HG02943 (cell line): ENCODE measurements around the gene NUDCD3.

Experiments
- ATAC-seq: cut with Tn5 transposase; IDR thresholded peaks from one replicate; pipeline ENCODE4 v1.9.1; 2021; ENCODE audit warnings: mild to moderate bottlenecking, low read depth, moderate library complexity; ENCODE audit not compliant: unreplicated experiment

The NUDCD3 gene

DNA sequence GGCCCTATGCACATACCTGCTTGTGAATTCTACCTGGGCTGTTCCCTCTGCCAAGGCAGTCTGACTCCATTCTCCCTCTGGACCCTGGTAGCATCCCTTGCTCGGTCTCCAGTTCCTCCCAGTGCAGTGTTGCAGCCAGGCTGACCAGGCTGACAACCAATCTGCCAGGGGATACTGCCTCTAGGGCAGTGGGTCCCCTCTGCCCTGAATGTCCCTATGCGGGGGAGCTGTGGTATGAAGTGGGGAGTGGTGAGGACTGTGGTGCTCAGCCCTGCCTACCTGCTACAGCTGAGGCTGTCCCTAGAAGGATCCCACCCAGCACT is 117.1 kb downstream of the NUDCD3 start:
- ATAC-seq: no peak

DNA sequence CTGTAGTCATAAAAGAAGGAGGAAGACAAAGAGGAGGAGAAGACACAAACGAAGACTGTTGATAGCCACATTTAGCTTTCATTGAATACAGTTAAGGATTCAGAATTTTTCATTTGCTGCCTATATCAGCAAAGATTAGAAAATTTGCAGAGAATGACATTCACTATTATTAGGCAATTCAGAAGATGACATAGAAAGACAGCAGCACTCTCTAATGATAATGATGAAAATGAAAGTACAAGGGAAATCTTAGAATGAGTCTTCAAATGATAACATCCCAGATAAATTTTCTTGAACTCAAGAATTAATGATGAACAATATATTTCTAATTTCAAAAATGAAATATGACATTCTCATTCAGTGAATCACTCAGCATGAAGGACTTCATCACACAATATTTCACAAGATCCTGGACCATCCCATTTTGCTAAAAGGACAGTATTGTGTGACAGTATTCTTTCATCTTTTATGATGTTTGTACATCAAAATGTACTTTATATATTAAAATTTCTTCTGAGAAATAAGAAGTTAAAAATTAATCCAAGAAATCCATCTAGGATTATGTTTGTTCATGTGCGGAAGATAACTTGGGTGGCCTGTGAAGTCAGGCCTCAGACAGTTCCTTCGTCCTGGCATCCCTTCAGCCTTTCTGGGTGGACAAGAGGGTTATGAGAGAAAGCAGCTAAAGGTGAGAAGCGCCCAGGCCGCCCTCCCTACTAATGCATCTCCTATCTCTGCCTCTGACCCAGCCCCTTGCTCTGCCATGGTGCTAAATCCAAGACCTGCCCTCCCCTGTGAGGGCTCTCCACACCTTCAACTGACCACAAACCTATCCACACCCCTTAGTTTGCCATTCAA is 117.7 kb downstream of the NUDCD3 start:
- ATAC-seq: no peak

- ATAC-seq: no peak
These were observed 121.6 kb downstream of the NUDCD3 start for GRCh38 chr7:44368885-44369284.

DNA sequence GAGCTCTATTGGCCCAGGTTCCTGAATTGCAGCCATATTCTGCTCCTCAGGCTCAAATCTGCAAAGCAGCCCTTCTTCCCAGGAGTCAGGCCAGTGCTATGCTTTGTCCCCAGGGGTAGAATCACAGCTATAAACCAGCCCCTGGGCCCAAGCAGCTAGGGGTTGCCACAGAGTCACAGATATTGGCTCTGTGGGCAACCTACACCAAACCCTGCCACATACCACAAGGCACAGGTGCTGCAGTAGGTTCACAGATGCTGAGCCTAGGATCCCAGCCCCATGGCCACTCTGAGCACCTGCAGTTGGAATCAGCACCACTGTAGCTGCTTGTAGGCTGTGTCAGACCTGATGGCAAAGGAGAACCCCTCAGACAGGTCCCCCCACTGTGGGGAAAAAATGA is 122.0 kb downstream of the NUDCD3 start:
- no peak for ATAC-seq

- ATAC-seq: no peak
These were observed 122.9 kb downstream of the NUDCD3 start for GRCh38 chr7:44367475-44368043.

DNA sequence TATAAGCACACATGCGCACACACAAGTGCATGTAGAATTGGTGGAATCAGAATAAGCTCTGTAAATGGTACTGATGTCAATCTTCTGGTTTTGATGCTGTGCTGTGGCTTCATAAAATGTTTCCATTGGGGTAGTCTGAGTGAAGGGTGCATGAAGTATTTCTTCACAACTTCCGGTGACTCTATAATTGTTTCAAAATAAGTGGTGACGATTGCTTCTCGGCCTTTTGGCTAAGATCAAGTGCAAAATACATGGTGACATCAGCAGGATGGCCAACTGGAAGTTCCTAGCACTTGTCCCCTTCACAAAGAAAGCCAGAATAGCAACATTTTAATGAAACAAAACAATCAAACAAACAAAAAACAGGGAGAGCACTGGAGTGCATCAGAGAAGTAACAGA is 123.5 kb downstream of the NUDCD3 start:
- ATAC-seq: no peak

DNA sequence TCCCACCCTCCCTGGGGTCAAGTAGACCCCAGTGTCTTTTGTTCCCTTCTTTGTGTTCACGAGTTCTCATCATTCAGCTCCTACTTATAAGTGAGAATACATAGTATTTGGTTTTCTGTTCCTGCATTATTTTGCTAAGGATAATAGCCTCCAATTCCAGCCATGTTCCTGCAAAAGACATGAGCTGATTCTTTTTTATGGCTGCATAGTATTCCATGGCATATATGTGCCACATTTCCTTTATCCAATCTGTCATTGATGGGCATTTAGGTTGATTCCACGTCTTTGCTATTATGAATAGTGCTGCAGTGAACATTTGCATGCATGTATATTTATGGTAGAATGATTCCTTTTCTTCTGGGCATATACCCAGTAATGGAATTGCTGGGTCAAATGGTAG is 136.8 kb downstream of the NUDCD3 start:
- no peak for ATAC-seq

DNA sequence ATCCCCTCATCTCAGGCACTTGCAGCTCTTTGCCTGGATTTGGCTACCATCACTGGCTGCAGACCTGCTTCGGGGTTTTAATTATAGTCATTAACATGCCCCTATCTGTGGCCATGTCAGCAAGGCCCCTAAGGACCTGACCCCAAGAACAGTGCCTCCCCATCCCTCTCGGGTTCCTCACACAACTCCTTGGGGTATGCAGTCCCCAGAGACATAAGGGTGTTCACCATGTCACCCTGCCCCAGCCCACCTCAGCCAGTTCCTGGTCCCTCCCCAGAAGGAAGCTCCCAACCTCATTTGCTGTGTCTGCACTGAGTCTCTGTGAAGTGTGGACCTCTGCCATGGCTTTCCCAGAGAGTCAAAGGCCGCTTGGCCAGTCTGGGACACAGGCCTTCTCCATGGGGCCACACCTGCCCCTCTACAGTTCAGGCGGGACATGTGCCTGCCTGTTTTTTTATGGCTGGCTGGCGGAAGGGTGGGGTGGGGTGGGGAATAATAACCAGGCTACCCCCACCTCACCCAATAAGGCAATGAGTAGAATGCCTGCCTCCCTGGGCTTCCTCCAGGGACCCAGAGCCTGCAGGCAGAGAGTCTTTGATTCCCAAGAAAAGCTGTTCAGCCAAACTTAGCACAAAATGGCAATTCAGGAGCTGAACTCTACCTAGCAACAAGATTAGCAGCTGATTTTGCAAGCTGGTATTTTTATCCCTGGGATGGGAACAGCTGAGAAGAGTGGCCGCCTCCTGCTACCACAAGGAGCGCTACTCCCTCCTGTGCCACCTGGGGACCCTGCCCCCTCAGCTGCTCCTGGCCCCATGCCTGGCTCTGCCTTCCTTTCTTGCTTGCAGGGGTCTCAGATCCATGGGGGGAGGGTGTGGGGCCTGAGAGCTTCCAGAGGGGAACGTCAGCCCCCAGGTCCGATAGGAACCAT is 141.3 kb downstream of the NUDCD3 start:
- ATAC-seq: no peak

DNA sequence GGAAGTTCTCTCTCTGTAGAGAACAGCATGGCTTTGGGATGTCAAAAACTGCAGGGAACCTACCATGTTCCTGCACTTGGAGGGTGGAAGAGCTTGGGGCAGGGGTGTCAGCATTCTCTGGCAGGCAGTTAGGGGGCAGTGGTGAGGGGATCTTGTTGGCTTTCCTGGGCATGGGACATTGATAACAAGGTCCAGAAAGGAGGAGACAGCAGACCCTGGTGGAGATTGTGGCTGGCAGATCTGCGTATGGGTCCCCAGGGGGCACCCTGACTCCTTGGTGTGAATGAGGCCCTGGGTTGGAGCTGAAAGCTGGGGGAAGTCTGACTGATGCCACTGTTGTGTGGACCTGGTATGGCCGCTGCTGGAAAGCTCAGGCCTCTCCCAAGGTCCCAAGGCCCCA is 142.2 kb downstream of the NUDCD3 start:
- ATAC-seq: no peak

GRCh38 chr7:44347546-44348114 is 142.8 kb downstream of the NUDCD3 start:
- ATAC-seq: no peak

DNA sequence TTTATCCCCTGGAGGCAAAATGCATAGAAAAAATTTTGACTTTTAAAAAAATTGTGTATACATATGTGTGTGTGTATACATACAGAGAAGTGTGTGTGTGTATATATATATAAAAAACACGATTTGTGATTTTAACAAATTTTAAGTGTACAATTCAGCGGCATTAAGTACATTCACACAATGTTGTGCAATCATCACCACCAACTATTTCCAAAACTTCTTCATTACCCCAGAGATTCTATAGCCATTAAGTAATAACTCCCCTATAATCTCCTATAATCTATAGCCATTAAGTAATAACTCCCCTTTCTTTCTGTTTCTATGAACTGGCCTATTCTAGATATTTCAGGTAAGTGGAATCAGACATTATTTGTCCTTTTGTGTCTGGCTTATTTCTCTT is 144.4 kb downstream of the NUDCD3 start:
- ATAC-seq: no peak

DNA sequence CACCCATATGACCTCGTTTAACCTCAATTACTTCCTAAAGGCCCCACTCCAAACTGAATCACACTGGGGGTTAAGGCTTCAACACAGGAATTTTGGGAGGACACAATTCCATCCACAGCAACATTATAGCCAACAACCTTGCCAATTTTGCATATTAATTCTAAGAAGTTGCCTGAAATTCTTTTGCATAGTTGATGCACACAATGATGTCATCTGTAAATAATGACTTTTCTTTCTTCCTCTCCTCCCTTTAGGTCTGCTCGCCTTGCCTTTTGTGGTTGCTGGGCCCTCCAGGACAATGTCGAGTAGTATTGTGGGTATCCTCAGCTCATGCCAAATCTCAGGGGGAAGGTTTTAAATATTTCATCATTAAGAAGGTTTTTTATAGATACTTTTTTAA is 149.1 kb downstream of the NUDCD3 start:
- no peak for ATAC-seq

DNA sequence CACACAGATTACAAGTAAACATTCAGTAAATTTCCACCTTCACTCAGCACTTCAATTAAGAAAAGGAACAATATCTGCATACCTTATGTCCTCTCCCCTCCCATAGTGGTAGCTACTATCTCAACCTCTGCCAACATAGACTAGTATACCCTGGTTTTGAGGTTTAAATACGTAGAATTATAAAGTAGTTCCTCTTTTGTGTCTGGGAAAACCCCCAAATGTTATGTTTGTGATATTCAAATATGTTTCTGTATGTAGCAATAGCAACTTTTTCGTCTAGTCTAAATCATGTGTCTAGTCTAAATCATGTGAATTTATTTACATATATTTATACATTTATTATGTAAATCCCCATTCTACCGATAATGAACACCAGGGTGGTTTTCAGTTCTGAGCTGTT is 151.9 kb downstream of the NUDCD3 start:
- ATAC-seq: no peak

DNA sequence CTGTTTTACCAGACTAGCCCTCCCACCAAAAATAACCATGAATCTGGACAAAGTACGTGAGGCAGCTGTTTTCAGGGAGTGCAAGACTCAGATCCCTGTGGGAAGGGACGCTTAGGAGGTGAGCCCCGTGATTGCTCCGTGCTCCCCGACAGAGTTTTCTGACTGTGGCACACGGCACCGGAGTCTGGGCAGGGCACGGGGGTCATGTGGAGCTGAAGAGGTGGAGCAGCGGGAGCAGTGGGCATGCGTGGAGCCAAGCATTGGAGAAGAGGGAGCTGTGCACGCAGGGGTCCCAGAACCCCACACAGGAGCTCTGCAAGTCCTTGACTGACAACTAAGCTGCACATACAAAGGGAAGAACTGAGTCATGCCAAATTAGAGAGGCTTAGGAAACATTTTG is 154.0 kb downstream of the NUDCD3 start:
- no peak for ATAC-seq

GRCh38 chr7:44335184-44335583 is 155.3 kb downstream of the NUDCD3 start:
- no peak for ATAC-seq

GRCh38 chr7:44334734-44335097 is 155.7 kb downstream of the NUDCD3 start:
- no peak for ATAC-seq

- no peak for ATAC-seq
These were observed 156.3 kb downstream of the NUDCD3 start for GRCh38 chr7:44333911-44334733.

DNA sequence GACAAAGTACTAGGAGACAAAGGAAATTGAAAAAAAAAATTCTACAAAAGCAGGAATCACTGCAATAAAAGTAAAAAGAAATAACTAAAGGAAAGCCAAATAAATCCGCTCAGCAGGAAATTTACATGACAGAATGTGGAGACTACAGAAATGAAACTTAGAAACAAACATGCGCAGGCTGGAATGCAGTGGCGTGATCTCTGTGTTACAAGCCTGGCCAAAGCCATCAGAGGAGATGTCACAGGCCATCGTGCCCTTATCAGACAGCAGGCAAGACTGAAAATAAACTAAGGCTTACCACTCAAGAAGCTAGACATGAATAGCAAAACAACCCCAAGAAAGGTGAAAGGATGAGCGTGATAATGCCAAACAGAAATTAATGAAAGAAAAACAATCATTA is 158.8 kb downstream of the NUDCD3 start:
- ATAC-seq: no peak

DNA sequence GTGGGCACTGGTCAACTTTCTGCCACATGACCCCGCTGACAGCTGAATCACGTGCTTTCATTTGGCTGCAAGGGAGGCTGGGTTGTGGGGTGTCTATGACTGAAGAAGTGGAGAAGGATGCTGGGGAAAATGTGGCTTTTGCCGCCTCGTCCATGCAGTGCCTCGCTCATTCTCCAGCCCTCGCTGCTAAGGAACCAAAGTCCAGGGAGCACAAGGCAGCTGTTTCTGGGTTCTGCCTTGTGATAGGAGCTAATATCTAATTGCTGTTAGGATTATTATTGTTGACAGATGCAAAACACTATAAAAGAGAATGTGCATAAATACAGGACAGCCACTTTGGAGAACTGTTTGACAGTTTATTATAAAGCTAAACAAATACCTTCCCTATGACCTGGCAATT is 160.1 kb downstream of the NUDCD3 start:
- ATAC-seq: no peak

GRCh38 chr7:44329888-44330287 is 160.6 kb downstream of the NUDCD3 start:
- ATAC-seq: no peak
